Heart left ventricle (tissue), 16 donors: Measurements from ENCODE around the gene PRMT5. TPM values are rescaled to one million over a fixed set of nuclear protein-coding genes. Genes with fewer than 3 reads are reported as not detected.

Experiments
- ATAC-seq, 4 donors: fragments of 200-7000 bp; cut with Tn5 transposase; one replicate each; pipeline ENCODE4 v1.9.1; 2020 to 2022; ENCODE audit warnings: moderate library complexity in 4 of 4, mild to moderate bottlenecking in 3 of 4, moderate number of reproducible peaks in 1 of 4
- DNase-seq, 5 donors: peaks; one replicate each; pipeline ENCODE4 v3.0.0-alpha.2; 2020
- H3K27ac ChIP-seq, 12 donors: fragments of 200-600 bp; sonication (generic) in 4 of 12; one replicate each; pipeline versions ENCODE4 v1.5.0 to v1.8.0; 2016 to 2022; ENCODE audit warnings: mild to moderate bottlenecking in 2 of 12
- H3K27me3 ChIP-seq, 9 donors: fragments of 200-600 bp; sonication (generic) in 2 of 9; one replicate each; pipeline versions ENCODE4 v1.5.1 to v1.8.0; 2016 to 2022; ENCODE audit warnings: mild to moderate bottlenecking in 3 of 9
- H3K36me3 ChIP-seq, 9 donors: fragments of 200-600 bp; sonication (generic) in 2 of 9; one replicate each; pipeline versions ENCODE4 v1.5.0 to v1.8.0; 2018 to 2022; ENCODE audit warnings: mild to moderate bottlenecking in 2 of 9
- H3K4me1 ChIP-seq, 12 donors: fragments of 200-600 bp; sonication (generic) in 4 of 12; one replicate each; pipeline versions ENCODE4 v1.5.0 to v1.8.0; 2016 to 2022; ENCODE audit warnings: mild to moderate bottlenecking in 3 of 12
- H3K4me3 ChIP-seq, 12 donors: fragments of 200-600 bp; sonication (generic) in 4 of 12; one replicate each; pipeline versions ENCODE4 v1.5.0 to v1.8.0; 2017 to 2022; ENCODE audit warnings: mild to moderate bottlenecking in 9 of 12, moderate library complexity in 4 of 12
- H3K9me3 ChIP-seq, 12 donors: fragments of 200-600 bp; sonication (generic) in 4 of 12; one replicate each; pipeline versions ENCODE4 v1.5.0 to v1.8.0; 2016 to 2022; ENCODE audit warnings: mild to moderate bottlenecking in 1 of 12
- CTCF ChIP-seq, 12 donors: fragments of 200-600 bp; sonication (generic) in 4 of 12; IDR thresholded peaks; one replicate each; pipeline versions ENCODE4 v1.5.0 to v1.8.0; 2018 to 2022; ENCODE audit warnings: antibody characterized with exemption in 12 of 12, mild to moderate bottlenecking in 5 of 12
- POLR2A ChIP-seq, 2 donors: fragments of 450-650 bp; IDR thresholded peaks; one replicate each; pipeline ENCODE4 v1.6.1; 2017; ENCODE audit warnings: antibody characterized with exemption in 2 of 2, mild to moderate bottlenecking in 2 of 2, moderate library complexity in 2 of 2
- WGBS, 4 donors: extraction: QIAGEN DNeasy Blood & Tissue Kit in 2 of 4; methylation state at CpG; one replicate each; pipeline versions ENCODE4 v1.1.5 to v1.1.7; 2013 to 2018; 5-methylcytosine and 5-hydroxymethylcytosine counted together
- intact Hi-C, 10 donors: fragments of 100-400 bp; cut with DNase I; formaldehyde crosslinking; loops; one replicate each; pipeline versions ENCODE4 v1.11.1 to v1.14.2; 2022
- polyA plus RNA-seq, 2 donors: library from polyadenylated mRNA; stranded (reverse); fragments of 200-250 nt; gene quantifications; one replicate each; pipeline ENCODE4 v1.2.3, GENCODE V29; 2013
- total RNA-seq, 9 donors: library from RNA; depleted of rRNA in 2 of 9; stranded (reverse); fragments of >200 nt in 2 of 9; fragmentation: NEBNext Ultra II Directional in 3 of 9; extraction: Animal tissue kit (Norgen Biotek cat#: 25700) in 3 of 9; gene quantifications; one replicate each; pipeline versions ENCODE4 v1.1.0 to v1.2.4, GENCODE V29; 2016 to 2023
- donor health status: ischemic (EF 13 %, LVEDD 7.1; RV severe dilation, severe dysfunction).
- donor health status: healthy with polysubstance abuse.
- donor health status: DM: no; HTN: yes; CAD: no.
- donor health status: DM: no; HTN: no; CAD: no.
- donor health status: ischemic (EF 25% LVEDD 6.9; RV normal size, moderate dysfunction).
- donor health status: ischemic (EF 25% LVEDD 5.7; RV mildly dilated, moderate dysfunction).
- donor health status: healthy.
- donor health status: DM: yes; HTN: yes; CAD: no.
- donor health status: ischemic (EF 35%, LVEDD 5.7; RV mildly dilated, moderate dysfunction).
- donor health status: nonischemic (EF 11% LVEDD 7.7; RV severe dilation, severe dysfunction).
- donor health status: DM: yes; HTN: yes; CAD: no.
- donor health status: PGD.
- donor health status: ischemic (EF 29% LVEDD 5.4; RV normal size, mild dysfunction).
- donor health status: nonischemic (EF 23%, LVEDD 6.1; RV moderate dilation, normal function).

Gene PRMT5
- total and polyA plus RNA-seq, 11 donors = 10.4 to 101 (median 48.8) TPM

GRCh38 chr14:22897357-22897756 lies 31.8 kb downstream of the PRMT5 start:
- H3K27me3 ChIP-seq = no peaks in the 10 kb centered on the region
- no peak overlapping the region for H3K4me3 ChIP-seq
- H3K27ac ChIP-seq = peak overlapping the region in 1 of 12 donors; percentile 72
- no peak for TF ChIP-seq CTCF (IDR thresholded peaks at IDR 0.05)
- 74 to 97% (median 94%) methylated on average over 1 of the region's 1 CpG for WGBS, 4 donors
- peaks cover 0 to 35% (median 21%) of the 10 kb centered on the region in 9 donors for H3K36me3 ChIP-seq
- ATAC-seq (no peak), DNase-seq (no peak)
- H3K4me1 ChIP-seq = peaks cover 0 to 9% (median 2%) of the 10 kb centered on the region in 12 donors
- H3K9me3 ChIP-seq = no peaks in the 10 kb centered on the region
- intact Hi-C loops = loop anchor here in 1 of 10 donors (2.0 kb wide), 1 partner anchor 17 kb away; no protein-coding TSS in a partner anchor

- WGBS, 4 donors = 85 to 98% (median 91%) methylated on average over 3 of the region's 3 CpGs
- DNase-seq (no peak), ATAC-seq (no peak)
- no peaks in the 10 kb centered on the region for H3K9me3 ChIP-seq
- peaks cover 0 to 29% (median 15%) of the 10 kb centered on the region in 9 donors for H3K36me3 ChIP-seq
- no peak overlapping the region for H3K27ac ChIP-seq
- TF ChIP-seq CTCF (IDR thresholded peaks at IDR 0.05) (no peak), POLR2A (IDR thresholded peaks at IDR 0.05) (no peak)
- no peaks in the 10 kb centered on the region for H3K27me3 ChIP-seq
- peaks cover 0 to 9% (median 2%) of the 10 kb centered on the region in 12 donors for H3K4me1 ChIP-seq
- intact Hi-C loops = loop anchor here in 1 of 10 donors (2.0 kb wide), 1 partner anchor 16 kb away; no protein-coding TSS in a partner anchor
- H3K4me3 ChIP-seq = no peak overlapping the region
These were observed 32.4 kb downstream of the PRMT5 start for GRCh38 chr14:22896760-22897159.

DNA sequence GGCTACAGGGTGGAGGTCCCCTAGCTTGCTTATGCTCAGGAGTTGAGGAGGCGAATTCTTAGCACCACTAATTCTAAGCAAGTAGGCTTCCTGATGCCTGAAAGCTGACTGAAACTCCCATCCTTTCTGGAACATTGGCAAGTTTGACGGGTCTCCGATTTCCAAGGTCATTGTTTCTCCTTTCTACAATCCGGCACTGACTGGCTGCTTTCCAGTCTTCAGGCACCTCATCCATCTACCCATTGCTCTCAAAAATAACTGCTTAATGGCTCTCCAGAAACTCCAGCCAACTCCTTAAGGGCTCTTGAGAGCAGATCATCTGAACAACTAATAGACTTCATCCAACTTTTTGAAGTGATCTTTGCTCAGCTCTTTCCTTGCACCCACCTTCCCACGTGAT lies 32.8 kb downstream of the PRMT5 start:
- Histone ChIP-seq H3K27ac (no peak overlapping the region), H3K9me3 (no peaks in the 10 kb centered on the region), H3K4me1 (peaks cover 0 to 9% (median 2%) of the 10 kb centered on the region in 12 donors), H3K36me3 (peaks cover 0 to 25% (median 11%) of the 10 kb centered on the region in 9 donors), H3K27me3 (no peaks in the 10 kb centered on the region), H3K4me3 (no peak overlapping the region)
- intact Hi-C loops = loop anchor here in 1 of 10 donors (2.0 kb wide), 1 partner anchor 16 kb away; no protein-coding TSS in a partner anchor
- DNase-seq = no peak
- ATAC-seq = no peak
- 56 to 66% (median 62%) methylated on average over 5 of the region's 5 CpGs for WGBS, 4 donors
- TF ChIP-seq POLR2A (IDR thresholded peaks at IDR 0.05) (no peak), CTCF (IDR thresholded peaks at IDR 0.05) (no peak)

GRCh38 chr14:22895402-22895801 lies 33.8 kb downstream of the PRMT5 start:
- Histone ChIP-seq H3K36me3 (peaks cover 0 to 16% (median 2%) of the 10 kb centered on the region in 9 donors), H3K9me3 (no peaks in the 10 kb centered on the region), H3K4me1 (peaks cover 0 to 9% (median 2%) of the 10 kb centered on the region in 12 donors), H3K27me3 (no peaks in the 10 kb centered on the region), H3K4me3 (no peak overlapping the region), H3K27ac (no peak overlapping the region)
- intact Hi-C loops = no loop called here
- 85 to 97% (median 94%) methylated on average over 1 of the region's 1 CpG for WGBS, 4 donors
- TF ChIP-seq POLR2A (IDR thresholded peaks at IDR 0.05) (no peak), CTCF (IDR thresholded peaks at IDR 0.05) (no peak)
- no peak for DNase-seq
- no peak for ATAC-seq
